ENCODE data around the gene ZNF544. TPM values are rescaled to one million over a fixed set of nuclear protein-coding genes. Genes with fewer than 3 reads are reported as not detected.

Gene ZNF544
- total and polyA plus RNA-seq, 2 donors (not counting 1 experiment from before 2014, with no cell fraction given) = 37.1 to 65.7 TPM

DNA sequence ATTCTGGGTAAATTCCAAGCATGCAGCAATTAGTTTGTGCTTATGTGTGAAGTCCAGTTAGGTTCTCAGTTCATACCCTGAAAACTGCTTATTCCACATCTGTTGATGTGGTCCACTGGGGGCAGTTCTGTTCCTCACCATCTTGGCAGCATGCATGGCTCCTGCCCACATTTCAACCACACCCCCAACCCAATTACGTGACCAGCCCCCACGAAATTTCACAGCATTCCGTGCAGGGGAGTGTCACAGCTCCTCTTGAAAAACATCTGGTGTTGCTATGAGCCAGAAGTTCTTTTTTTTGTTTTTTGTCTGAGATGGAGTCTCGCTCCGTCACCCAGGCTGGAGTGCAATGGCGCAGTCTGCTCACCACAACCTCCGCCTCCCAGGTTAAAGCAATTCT, 67.4 kb downstream of the ZNF544 start:
- Histone ChIP-seq H3K4me1 (ENCODE audit: control insufficient read depth in 2 of 2, insufficient read depth in 2 of 2, low read length in 2 of 2) (no peaks in the 10 kb centered on the region), H4K20me1 (ENCODE audit: control insufficient read depth, insufficient read depth, low read length, poor library complexity, severe bottlenecking) (no peaks in the 10 kb centered on the region), H3K79me2 (ENCODE audit: control insufficient read depth, insufficient read depth, low read length) (peaks cover 22% of the 10 kb centered on the region), H3K4me3 (ENCODE audit: control extremely low read depth in 1 of 5, extremely low read depth in 1 of 5, insufficient read depth in 1 of 5, low read depth in 2 of 5, low read length in 4 of 5) (no peak overlapping the region), H3K4me2 (replicated peaks; ENCODE audit: low read depth, low read length, poor library complexity, severe bottlenecking) (no peak overlapping the region), H3K9ac (ENCODE audit: low read length) (no peak overlapping the region), H3K27ac (ENCODE audit: low read length in 2 of 2) (no peak overlapping the region), H3K36me3 (replicated peaks in 1 of 2; ENCODE audit: control extremely low read depth in 1 of 2, control insufficient read depth in 1 of 2, extremely low read depth in 1 of 2, insufficient read depth in 2 of 2, low read length in 1 of 2) (peaks cover 0 to 48% of the 10 kb centered on the region in 2 experiments), H3K27me3 (replicated peaks in 1 of 4; ENCODE audit: control extremely low read depth in 1 of 4, control insufficient read depth in 3 of 4, insufficient read depth in 4 of 4, low read length in 3 of 4) (no peaks in the 10 kb centered on the region), H3K9me3 (ENCODE audit: control extremely low read depth in 1 of 3, control insufficient read depth in 2 of 3, insufficient read depth in 1 of 3, low read length in 2 of 3) (peaks cover 0 to 67% (median 18%) of the 10 kb centered on the region in 3 donors), H2AFZ (ENCODE audit: insufficient read depth, low read depth, low read length, poor library complexity, severe bottlenecking) (no peak overlapping the region)
- no peak for ATAC-seq (ENCODE audit: low read depth)
- WGBS (ENCODE audit: insufficient coverage) = no CpG with 5 or more reads among the region's 7 CpGs
- Mint-ChIP-seq H3K9me3 (ENCODE audit: insufficient read depth) (peaks cover 7% of the 10 kb centered on the region), H3K4me3 (no peak overlapping the region), H3K4me1 (no peaks in the 10 kb centered on the region), H3K27me3 (no peaks in the 10 kb centered on the region), H3K27ac (no peak overlapping the region)
- intact Hi-C loops (cut with micrococcal nuclease) = no loop called here
- no peak for DNase-seq
- TF ChIP-seq, protein P1, sequence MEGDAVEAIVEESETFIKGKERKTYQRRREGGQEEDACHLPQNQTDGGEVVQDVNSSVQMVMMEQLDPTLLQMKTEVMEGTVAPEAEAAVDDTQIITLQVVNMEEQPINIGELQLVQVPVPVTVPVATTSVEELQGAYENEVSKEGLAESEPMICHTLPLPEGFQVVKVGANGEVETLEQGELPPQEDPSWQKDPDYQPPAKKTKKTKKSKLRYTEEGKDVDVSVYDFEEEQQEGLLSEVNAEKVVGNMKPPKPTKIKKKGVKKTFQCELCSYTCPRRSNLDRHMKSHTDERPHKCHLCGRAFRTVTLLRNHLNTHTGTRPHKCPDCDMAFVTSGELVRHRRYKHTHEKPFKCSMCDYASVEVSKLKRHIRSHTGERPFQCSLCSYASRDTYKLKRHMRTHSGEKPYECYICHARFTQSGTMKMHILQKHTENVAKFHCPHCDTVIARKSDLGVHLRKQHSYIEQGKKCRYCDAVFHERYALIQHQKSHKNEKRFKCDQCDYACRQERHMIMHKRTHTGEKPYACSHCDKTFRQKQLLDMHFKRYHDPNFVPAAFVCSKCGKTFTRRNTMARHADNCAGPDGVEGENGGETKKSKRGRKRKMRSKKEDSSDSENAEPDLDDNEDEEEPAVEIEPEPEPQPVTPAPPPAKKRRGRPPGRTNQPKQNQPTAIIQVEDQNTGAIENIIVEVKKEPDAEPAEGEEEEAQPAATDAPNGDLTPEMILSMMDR (IDR thresholded peaks at IDR 0.05) = no peak
- TF ChIP-seq EZH2 (IDR thresholded peaks at IDR 0.05; ENCODE audit: borderline replicate concordance, insufficient read depth, low read depth, low read length, poor library complexity, severe bottlenecking) = no peak
- ChIA-PET CTCF (no interaction called here), POLR2A (no interaction called here)

DNA sequence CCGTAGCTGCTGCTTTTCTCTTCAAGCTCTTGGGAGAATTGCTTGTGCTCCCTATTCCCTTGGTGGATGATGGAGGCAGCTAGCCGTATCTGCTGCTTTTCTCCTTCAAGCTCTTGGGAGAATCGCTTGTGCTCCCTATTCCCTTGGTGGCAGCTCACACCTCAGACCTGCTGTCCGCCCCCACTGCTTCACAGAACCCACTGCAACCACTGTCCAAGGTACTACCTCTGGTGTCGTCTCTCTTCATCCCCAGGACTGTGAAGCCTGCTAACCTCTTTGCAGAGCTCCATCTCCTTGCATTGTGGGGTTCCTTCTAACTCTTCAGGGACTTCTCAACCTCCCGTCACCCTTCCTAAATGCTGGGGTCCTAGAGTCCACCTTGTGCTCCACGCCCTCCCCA, 71.9 kb downstream of the ZNF544 start:
- ChIA-PET POLR2A (no interaction called here), CTCF (interaction anchor here (0.6 kb wide), 1 partner anchor 280 kb away, joined by 4 read pairs; no protein-coding TSS in a partner anchor)
- Mint-ChIP-seq H3K4me3 (no peak overlapping the region), H3K27me3 (no peaks in the 10 kb centered on the region), H3K4me1 (peaks cover 13% of the 10 kb centered on the region), H3K9me3 (ENCODE audit: insufficient read depth) (no peaks in the 10 kb centered on the region), H3K27ac (no peak overlapping the region)
- intact Hi-C loops (cut with micrococcal nuclease) = no loop called here
- Histone ChIP-seq H3K36me3 (replicated peaks in 1 of 2; ENCODE audit: control extremely low read depth in 1 of 2, control insufficient read depth in 1 of 2, extremely low read depth in 1 of 2, insufficient read depth in 2 of 2, low read length in 1 of 2) (peaks cover 0 to 13% of the 10 kb centered on the region in 2 experiments), H3K4me2 (replicated peaks; ENCODE audit: low read depth, low read length, poor library complexity, severe bottlenecking) (no peak overlapping the region), H4K20me1 (ENCODE audit: control insufficient read depth, insufficient read depth, low read length, poor library complexity, severe bottlenecking) (no peaks in the 10 kb centered on the region), H2AFZ (ENCODE audit: insufficient read depth, low read depth, low read length, poor library complexity, severe bottlenecking) (no peak overlapping the region), H3K9ac (ENCODE audit: low read length) (no peak overlapping the region), H3K4me1 (ENCODE audit: control insufficient read depth in 2 of 2, insufficient read depth in 2 of 2, low read length in 2 of 2) (peaks cover 4 to 8% of the 10 kb centered on the region in 2 donors), H3K4me3 (ENCODE audit: control extremely low read depth in 1 of 5, extremely low read depth in 1 of 5, insufficient read depth in 1 of 5, low read depth in 2 of 5, low read length in 4 of 5) (no peak overlapping the region), H3K27ac (ENCODE audit: low read length in 2 of 2) (no peak overlapping the region), H3K27me3 (replicated peaks in 1 of 4; ENCODE audit: control extremely low read depth in 1 of 4, control insufficient read depth in 3 of 4, insufficient read depth in 4 of 4, low read length in 3 of 4) (no peaks in the 10 kb centered on the region), H3K79me2 (ENCODE audit: control insufficient read depth, insufficient read depth, low read length) (peaks cover 25% of the 10 kb centered on the region), H3K9me3 (ENCODE audit: control extremely low read depth in 1 of 3, control insufficient read depth in 2 of 3, insufficient read depth in 1 of 3, low read length in 2 of 3) (peaks cover 0 to 31% (median 0%) of the 10 kb centered on the region in 3 donors)
- no peak for DNase-seq
- 97% methylated on average over 7 of the region's 7 CpGs for WGBS (ENCODE audit: insufficient coverage)
- TF ChIP-seq EZH2 (IDR thresholded peaks at IDR 0.05; ENCODE audit: borderline replicate concordance, insufficient read depth, low read depth, low read length, poor library complexity, severe bottlenecking) = no peak
- TF ChIP-seq, protein P1 (IDR thresholded peaks at IDR 0.05) = no peak
- ATAC-seq (ENCODE audit: low read depth) = no peak
